Tongue (tissue), 2 donors: Measurements from ENCODE around the gene GOLGA7B. TPM values are rescaled to one million over a fixed set of nuclear protein-coding genes. Genes with fewer than 3 reads are reported as not detected.
"Not testable (repeated sequence)": the region's sequence is repeated elsewhere in the genome, so short reads cannot be mapped to it uniquely, and the experiment has no call there.

Experiments used
- DNase-seq: peaks from one replicate; pipeline ENCODE4 v3.0.0-alpha.2; 2015
- total RNA-seq: library from RNA; depleted of rRNA; stranded (reverse); fragments of >200 nt; gene quantifications from one replicate; pipeline ENCODE4 v1.2.3, GENCODE V29; 2014

Gene GOLGA7B
- total RNA-seq, 1 donor from 2014 or later: 0.10 TPM

- no peak for DNase-seq
These were observed 13.2 kb upstream of the GOLGA7B start for GRCh38 chr10:97836446-97836845.

- DNase-seq: no peak
These were observed 11.6 kb upstream of the GOLGA7B start for GRCh38 chr10:97838091-97838490.

GRCh38 chr10:97841166-97841565 lies 8.5 kb upstream of the GOLGA7B start:
- not testable (repeated sequence) for DNase-seq

GRCh38 chr10:97842114-97842513 lies 7.5 kb upstream of the GOLGA7B start:
- not testable (repeated sequence) for DNase-seq

- DNase-seq: no peak
These were observed 6.9 kb upstream of the GOLGA7B start for GRCh38 chr10:97842656-97843280.

- DNase-seq: no peak
These were observed 6.4 kb upstream of the GOLGA7B start for GRCh38 chr10:97843281-97843671.

- not testable (repeated sequence) for DNase-seq
These were observed 5.7 kb upstream of the GOLGA7B start for GRCh38 chr10:97843972-97844371.

GRCh38 chr10:97844678-97845077 lies 5.0 kb upstream of the GOLGA7B start:
- DNase-seq: no peak

- no peak for DNase-seq
These were observed 448 bp upstream of the GOLGA7B start for GRCh38 chr10:97849103-97849686.

- DNase-seq: no peak
These were observed 803 bp downstream of the GOLGA7B start for GRCh38 chr10:97850446-97850845.

GRCh38 chr10:97851341-97852001 lies 1.8 kb downstream of the GOLGA7B start:
- peak; percentile 31 for DNase-seq

- no peak for DNase-seq
These were observed 2.6 kb downstream of the GOLGA7B start for GRCh38 chr10:97852277-97852676.

GRCh38 chr10:97852840-97853405 lies 3.3 kb downstream of the GOLGA7B start:
- DNase-seq: no peak

- DNase-seq: no peak
These were observed 5.1 kb downstream of the GOLGA7B start for GRCh38 chr10:97854743-97855142.

- DNase-seq: no peak
These were observed 8.4 kb downstream of the GOLGA7B start for GRCh38 chr10:97858001-97858439.

- DNase-seq: no peak
These were observed 11.6 kb downstream of the GOLGA7B start for GRCh38 chr10:97861097-97861750.

- DNase-seq: no peak
These were observed 12.3 kb downstream of the GOLGA7B start for GRCh38 chr10:97861924-97862323.

- DNase-seq: no peak
These were observed 14.2 kb downstream of the GOLGA7B start for GRCh38 chr10:97863808-97864207.

- DNase-seq: no peak
These were observed 15.8 kb downstream of the GOLGA7B start for GRCh38 chr10:97865488-97865887.

- DNase-seq: no peak
These were observed 17.0 kb downstream of the GOLGA7B start for GRCh38 chr10:97866524-97867219.

GRCh38 chr10:97867220-97867800 lies 17.7 kb downstream of the GOLGA7B start:
- DNase-seq: no peak
